ENCODE data around the gene LYVE1.

GRCh38 chr11:10520562-10520961 is 47.9 kb downstream of the LYVE1 start:
- TF ChIP-seq TEAD4 (IDR thresholded peaks at IDR 0.05) (no peak), USF1 (IDR thresholded peaks at IDR 0.05) (no peak), RAD21 (IDR thresholded peaks at IDR 0.05; ENCODE audit: low read depth) (no peak), CEBPB (IDR thresholded peaks at IDR 0.05) (no peak), TCF12 (IDR thresholded peaks at IDR 0.05; ENCODE audit: low read depth) (no peak), REST (IDR thresholded peaks at IDR 0.05; ENCODE audit: low read depth) (no peak), FOXM1 (IDR thresholded peaks at IDR 0.05; ENCODE audit: borderline replicate concordance, low read depth) (no peak), TAF1 (IDR thresholded peaks at IDR 0.05; ENCODE audit: low read depth) (no peak), NFIC (IDR thresholded peaks at IDR 0.05) (no peak)

All from Ishikawa (cell line).